HepG2 (cell line): ENCODE results near the gene WDSUB1. TPM values are rescaled to one million over a fixed set of nuclear protein-coding genes. Genes with fewer than 3 reads are reported as not detected.

Experiments used
- CREM ChIP-seq, 2 experiments: sonication (generic) in 1 of 2; formaldehyde crosslinking in 1 of 2; IDR thresholded peaks; 2 replicates each; pipeline versions ENCODE4 v1.4.0 to v1.6.1; 2016 to 2020; ENCODE audit warnings: antibody characterized with exemption in 1 of 2, mild to moderate bottlenecking in 1 of 2, missing genetic modification reagents in 1 of 2
- HOXA3 ChIP-seq: sonication (generic); formaldehyde crosslinking; IDR thresholded peaks from 2 replicates; pipeline ENCODE4 v1.5.0; 2020; ENCODE audit warnings: missing genetic modification reagents
- KAT8 ChIP-seq: IDR thresholded peaks from 2 replicates; pipeline ENCODE4 v1.6.1; 2016; ENCODE audit warnings: missing genetic modification reagents, missing compliant biosample characterization
- KLF16 ChIP-seq, 2 experiments: sonication (generic) in 1 of 2; formaldehyde crosslinking in 1 of 2; IDR thresholded peaks; 2 replicates each; pipeline versions ENCODE4 v1.6.1 to v1.8.0; 2016 to 2023; ENCODE audit warnings: missing genetic modification reagents in 2 of 2, missing compliant biosample characterization in 1 of 2
- LCORL ChIP-seq, 2 experiments: fragments of 450-650 bp in 1 of 2; sonication (generic) in 1 of 2; formaldehyde crosslinking in 1 of 2; IDR thresholded peaks; 2 replicates each; pipeline versions ENCODE4 v1.5.0 to v1.6.1; 2017 to 2020; ENCODE audit warnings: antibody characterized with exemption in 1 of 2, missing genetic modification reagents in 1 of 2
- NFYC ChIP-seq: IDR thresholded peaks from 2 replicates; pipeline ENCODE4 v1.6.1; 2016; ENCODE audit warnings: missing genetic modification reagents, missing compliant biosample characterization
- NKX3-1 ChIP-seq: sonication (generic); formaldehyde crosslinking; IDR thresholded peaks from 2 replicates; pipeline ENCODE4 v1.5.0; 2020; ENCODE audit warnings: missing genetic modification reagents
- PHF21A ChIP-seq: sonication (generic); formaldehyde crosslinking; IDR thresholded peaks from 2 replicates; pipeline ENCODE4 v1.5.0; 2020; ENCODE audit warnings: mild to moderate bottlenecking, missing genetic modification reagents
- RAD21 ChIP-seq: fragments of 450-650 bp; formaldehyde crosslinking; IDR thresholded peaks from 2 replicates; pipeline ENCODE4 v1.5.0; 2020; ENCODE audit warnings: mild to moderate bottlenecking
- RARA ChIP-seq: IDR thresholded peaks from 2 replicates; pipeline ENCODE4 v1.6.1; 2016; ENCODE audit warnings: missing genetic modification reagents, missing compliant biosample characterization
- SCMH1 ChIP-seq: sonication (generic); formaldehyde crosslinking; IDR thresholded peaks from 2 replicates; pipeline ENCODE4 v1.9.0; 2021; ENCODE audit warnings: missing genetic modification reagents, mild to moderate bottlenecking, borderline replicate concordance
- SMC3 ChIP-seq: IDR thresholded peaks from 2 replicates; pipeline ENCODE4 v1.6.1; 2011; ENCODE audit warnings: low read length, improper control_type of control experiment
- THYN1 ChIP-seq: sonication (generic); formaldehyde crosslinking; IDR thresholded peaks from 2 replicates; pipeline ENCODE4 v1.8.1; 2023; ENCODE audit warnings: low read depth, mild to moderate bottlenecking, moderate library complexity, missing genetic modification reagents, borderline replicate concordance
- ZNF33A ChIP-seq: sonication (generic); formaldehyde crosslinking; IDR thresholded peaks from 2 replicates; pipeline ENCODE4 v1.5.1; 2020; ENCODE audit warnings: missing genetic modification reagents, mild to moderate bottlenecking, moderate library complexity, borderline replicate concordance
- ZNF34 ChIP-seq: sonication (generic); formaldehyde crosslinking; IDR thresholded peaks from 2 replicates; pipeline ENCODE4 v1.4.0; 2020; ENCODE audit warnings: mild to moderate bottlenecking, missing genetic modification reagents, borderline replicate concordance
- ZNF446 ChIP-seq: sonication (generic); formaldehyde crosslinking; IDR thresholded peaks from 2 replicates; pipeline ENCODE4 v1.5.0; 2020; ENCODE audit warnings: mild to moderate bottlenecking, missing genetic modification reagents
- ZNF607 ChIP-seq: sonication (generic); formaldehyde crosslinking; IDR thresholded peaks from 2 replicates; pipeline ENCODE4 v1.5.1; 2020; ENCODE audit warnings: missing genetic modification reagents, mild to moderate bottlenecking, borderline replicate concordance
- ZNF850 ChIP-seq: sonication (generic); formaldehyde crosslinking; conservative IDR thresholded peaks from 2 replicates; pipeline ENCODE4 v1.9.0; 2021; ENCODE audit warnings: mild to moderate bottlenecking, missing genetic modification reagents
- polyA plus RNA-seq, 8 experiments: library from polyadenylated mRNA; depleted of rRNA in 3 of 8; stranded (reverse) in 7 of 8; unstranded in 1 of 8; fragments of >200 nt; fragmentation: Illumina TruSeq in 4 of 8; extraction: Trizol in 4 of 8; gene quantifications; 2 replicates each; pipeline versions ENCODE4 v1.2.1 to v1.2.3, GENCODE V29; 2011 to 2016; ENCODE audit warnings: low read depth in 4 of 8, missing spikeins in 1 of 8, mixed read lengths in 1 of 8; ENCODE audit not compliant: insufficient read depth in 1 of 8
- total RNA-seq, 5 experiments: library from RNA; depleted of rRNA; stranded (reverse); fragments of >200 nt; fragmentation: Illumina TruSeq; extraction: Trizol; gene quantifications; 2 replicates each; pipeline ENCODE4 v1.2.3, GENCODE V29; 2016; ENCODE audit warnings: low read depth in 1 of 5
- TF ChIP-seq, protein P1 (sequence below): sonication (generic); formaldehyde crosslinking; IDR thresholded peaks from 2 replicates; pipeline ENCODE4 v1.5.0; 2020; ENCODE audit warnings: missing genetic modification reagents
- TF ChIP-seq, protein P2 (sequence below): sonication (generic); formaldehyde crosslinking; IDR thresholded peaks from 2 replicates; pipeline ENCODE4 v1.8.1; 2023; ENCODE audit warnings: mild to moderate bottlenecking, missing genetic modification reagents
- TF ChIP-seq, protein P3 (sequence below): fragments of 450-650 bp; IDR thresholded peaks from 2 replicates; pipeline ENCODE4 v1.6.1; 2017
- TF ChIP-seq, protein P4 (sequence below): sonication (generic); IDR thresholded peaks from 2 replicates; pipeline ENCODE4 v1.6.1; 2016; ENCODE audit warnings: low read depth, borderline replicate concordance
- TF ChIP-seq, protein P5 (sequence below): sonication (generic); formaldehyde crosslinking; IDR thresholded peaks from 2 replicates; pipeline ENCODE4 v1.9.0; 2021; ENCODE audit warnings: missing genetic modification reagents, borderline replicate concordance

Gene WDSUB1
- total and polyA plus RNA-seq, 2 of the 13 experiments (the other 11 are each of a cell fraction or from before 2014, with no cell fraction given) = 10.1 to 10.7 TPM

DNA sequence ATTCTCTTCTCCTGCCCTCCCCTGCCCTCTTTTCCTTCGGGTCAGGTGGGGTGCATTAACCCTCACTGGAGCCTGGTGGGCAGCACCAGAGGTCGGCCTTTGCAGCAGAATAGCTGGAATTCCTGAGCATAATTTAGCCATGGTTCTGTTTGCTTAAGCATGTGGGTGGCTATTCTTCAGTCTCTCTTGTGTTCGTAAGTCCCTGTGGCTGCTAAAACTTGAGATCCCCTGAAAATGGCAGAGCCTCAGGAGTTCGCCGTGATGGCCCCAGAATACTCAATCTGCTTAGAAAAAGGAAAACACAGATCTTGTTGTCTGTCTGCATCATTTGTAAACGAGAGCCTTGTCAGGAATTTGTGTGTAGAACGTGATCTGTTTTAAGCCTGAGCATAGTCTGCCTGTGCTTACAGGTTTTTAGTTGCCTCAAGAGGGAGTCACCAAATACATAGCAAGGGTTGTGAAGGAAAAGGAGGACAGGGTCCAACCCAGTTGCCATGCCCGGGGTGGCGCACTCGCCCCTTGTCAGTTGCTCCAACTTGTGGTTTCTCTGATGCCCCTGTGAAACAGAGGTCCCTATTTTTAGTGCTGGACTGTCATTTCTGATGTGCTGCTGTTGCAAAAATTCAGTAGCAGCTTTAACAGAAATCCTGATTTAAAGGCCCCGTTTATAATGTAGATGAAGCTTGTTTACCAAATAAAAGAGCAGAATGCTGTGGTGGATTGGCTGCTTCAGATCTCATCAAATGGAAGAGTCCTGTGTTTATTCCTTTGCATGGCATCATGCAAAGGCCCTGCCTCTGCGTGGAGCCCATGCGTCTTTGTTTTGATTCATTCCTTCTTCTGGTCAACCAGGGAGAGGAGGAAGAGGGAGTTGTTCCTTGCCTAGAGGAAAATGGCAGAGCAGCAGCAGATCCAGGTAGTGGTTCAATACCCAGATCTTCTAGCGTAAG is 74.8 kb downstream of the WDSUB1 start (continued):
- no peak for TF ChIP-seq ZNF446 (CRISPR knock-in tag)
- TF ChIP-seq, protein P1, sequence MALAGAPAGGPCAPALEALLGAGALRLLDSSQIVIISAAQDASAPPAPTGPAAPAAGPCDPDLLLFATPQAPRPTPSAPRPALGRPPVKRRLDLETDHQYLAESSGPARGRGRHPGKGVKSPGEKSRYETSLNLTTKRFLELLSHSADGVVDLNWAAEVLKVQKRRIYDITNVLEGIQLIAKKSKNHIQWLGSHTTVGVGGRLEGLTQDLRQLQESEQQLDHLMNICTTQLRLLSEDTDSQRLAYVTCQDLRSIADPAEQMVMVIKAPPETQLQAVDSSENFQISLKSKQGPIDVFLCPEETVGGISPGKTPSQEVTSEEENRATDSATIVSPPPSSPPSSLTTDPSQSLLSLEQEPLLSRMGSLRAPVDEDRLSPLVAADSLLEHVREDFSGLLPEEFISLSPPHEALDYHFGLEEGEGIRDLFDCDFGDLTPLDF (CRISPR knock-in tag) = no peak
- TF ChIP-seq SMC3 = no peak
- no peak for TF ChIP-seq ZNF34 (CRISPR knock-in tag)
- TF ChIP-seq, protein P2, sequence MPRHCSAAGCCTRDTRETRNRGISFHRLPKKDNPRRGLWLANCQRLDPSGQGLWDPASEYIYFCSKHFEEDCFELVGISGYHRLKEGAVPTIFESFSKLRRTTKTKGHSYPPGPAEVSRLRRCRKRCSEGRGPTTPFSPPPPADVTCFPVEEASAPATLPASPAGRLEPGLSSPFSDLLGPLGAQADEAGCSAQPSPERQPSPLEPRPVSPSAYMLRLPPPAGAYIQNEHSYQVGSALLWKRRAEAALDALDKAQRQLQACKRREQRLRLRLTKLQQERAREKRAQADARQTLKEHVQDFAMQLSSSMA (CRISPR knock-in tag) = 0 out of 2 replicates have a peak, but pooled peaks have one; percentile 43
- no peak for TF ChIP-seq KAT8
- TF ChIP-seq HOXA3 (CRISPR knock-in tag) = peak; percentile 39
- peak; percentile 55; the same call in 1 of the 2 replicates for TF ChIP-seq PHF21A
- TF ChIP-seq ZNF607 (CRISPR knock-in tag) = no peak
- TF ChIP-seq NKX3-1 = no peak
- TF ChIP-seq, protein P3, sequence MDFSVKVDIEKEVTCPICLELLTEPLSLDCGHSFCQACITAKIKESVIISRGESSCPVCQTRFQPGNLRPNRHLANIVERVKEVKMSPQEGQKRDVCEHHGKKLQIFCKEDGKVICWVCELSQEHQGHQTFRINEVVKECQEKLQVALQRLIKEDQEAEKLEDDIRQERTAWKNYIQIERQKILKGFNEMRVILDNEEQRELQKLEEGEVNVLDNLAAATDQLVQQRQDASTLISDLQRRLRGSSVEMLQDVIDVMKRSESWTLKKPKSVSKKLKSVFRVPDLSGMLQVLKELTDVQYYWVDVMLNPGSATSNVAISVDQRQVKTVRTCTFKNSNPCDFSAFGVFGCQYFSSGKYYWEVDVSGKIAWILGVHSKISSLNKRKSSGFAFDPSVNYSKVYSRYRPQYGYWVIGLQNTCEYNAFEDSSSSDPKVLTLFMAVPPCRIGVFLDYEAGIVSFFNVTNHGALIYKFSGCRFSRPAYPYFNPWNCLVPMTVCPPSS = no peak
- no peak for TF ChIP-seq CREM (IDR thresholded peaks at IDR 0.05)
- TF ChIP-seq CREM (CRISPR knock-in tag; IDR thresholded peaks at IDR 0.05) = no peak
- no peak for TF ChIP-seq THYN1 (CRISPR knock-in tag)
- TF ChIP-seq SCMH1 (CRISPR knock-in tag) = no peak
- no peak for TF ChIP-seq RAD21 (CRISPR knock-in tag)
- no peak for TF ChIP-seq RARA (CRISPR knock-in tag)
- no peak for TF ChIP-seq ZNF33A (CRISPR knock-in tag)
- TF ChIP-seq, protein P4, sequence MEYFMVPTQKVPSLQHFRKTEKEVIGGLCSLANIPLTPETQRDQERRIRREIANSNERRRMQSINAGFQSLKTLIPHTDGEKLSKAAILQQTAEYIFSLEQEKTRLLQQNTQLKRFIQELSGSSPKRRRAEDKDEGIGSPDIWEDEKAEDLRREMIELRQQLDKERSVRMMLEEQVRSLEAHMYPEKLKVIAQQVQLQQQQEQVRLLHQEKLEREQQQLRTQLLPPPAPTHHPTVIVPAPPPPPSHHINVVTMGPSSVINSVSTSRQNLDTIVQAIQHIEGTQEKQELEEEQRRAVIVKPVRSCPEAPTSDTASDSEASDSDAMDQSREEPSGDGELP = no peak
- TF ChIP-seq LCORL (IDR thresholded peaks at IDR 0.05) = no peak
- peak; percentile 59; the same call in 1 of the 2 replicates for TF ChIP-seq LCORL (CRISPR knock-in tag; IDR thresholded peaks at IDR 0.05)
- no peak for TF ChIP-seq NFYC (CRISPR knock-in tag)
- TF ChIP-seq KLF16 (CRISPR knock-in tag; IDR thresholded peaks at IDR 0.05) = no peak
- no peak for TF ChIP-seq ZNF850 (CRISPR knock-in tag)
- TF ChIP-seq, protein P5, sequence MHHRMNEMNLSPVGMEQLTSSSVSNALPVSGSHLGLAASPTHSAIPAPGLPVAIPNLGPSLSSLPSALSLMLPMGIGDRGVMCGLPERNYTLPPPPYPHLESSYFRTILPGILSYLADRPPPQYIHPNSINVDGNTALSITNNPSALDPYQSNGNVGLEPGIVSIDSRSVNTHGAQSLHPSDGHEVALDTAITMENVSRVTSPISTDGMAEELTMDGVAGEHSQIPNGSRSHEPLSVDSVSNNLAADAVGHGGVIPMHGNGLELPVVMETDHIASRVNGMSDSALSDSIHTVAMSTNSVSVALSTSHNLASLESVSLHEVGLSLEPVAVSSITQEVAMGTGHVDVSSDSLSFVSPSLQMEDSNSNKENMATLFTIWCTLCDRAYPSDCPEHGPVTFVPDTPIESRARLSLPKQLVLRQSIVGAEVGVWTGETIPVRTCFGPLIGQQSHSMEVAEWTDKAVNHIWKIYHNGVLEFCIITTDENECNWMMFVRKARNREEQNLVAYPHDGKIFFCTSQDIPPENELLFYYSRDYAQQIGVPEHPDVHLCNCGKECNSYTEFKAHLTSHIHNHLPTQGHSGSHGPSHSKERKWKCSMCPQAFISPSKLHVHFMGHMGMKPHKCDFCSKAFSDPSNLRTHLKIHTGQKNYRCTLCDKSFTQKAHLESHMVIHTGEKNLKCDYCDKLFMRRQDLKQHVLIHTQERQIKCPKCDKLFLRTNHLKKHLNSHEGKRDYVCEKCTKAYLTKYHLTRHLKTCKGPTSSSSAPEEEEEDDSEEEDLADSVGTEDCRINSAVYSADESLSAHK (CRISPR knock-in tag) = no peak
